Measurements from ENCODE around the gene CFAP97D1.

Gene CFAP97D1

DNA sequence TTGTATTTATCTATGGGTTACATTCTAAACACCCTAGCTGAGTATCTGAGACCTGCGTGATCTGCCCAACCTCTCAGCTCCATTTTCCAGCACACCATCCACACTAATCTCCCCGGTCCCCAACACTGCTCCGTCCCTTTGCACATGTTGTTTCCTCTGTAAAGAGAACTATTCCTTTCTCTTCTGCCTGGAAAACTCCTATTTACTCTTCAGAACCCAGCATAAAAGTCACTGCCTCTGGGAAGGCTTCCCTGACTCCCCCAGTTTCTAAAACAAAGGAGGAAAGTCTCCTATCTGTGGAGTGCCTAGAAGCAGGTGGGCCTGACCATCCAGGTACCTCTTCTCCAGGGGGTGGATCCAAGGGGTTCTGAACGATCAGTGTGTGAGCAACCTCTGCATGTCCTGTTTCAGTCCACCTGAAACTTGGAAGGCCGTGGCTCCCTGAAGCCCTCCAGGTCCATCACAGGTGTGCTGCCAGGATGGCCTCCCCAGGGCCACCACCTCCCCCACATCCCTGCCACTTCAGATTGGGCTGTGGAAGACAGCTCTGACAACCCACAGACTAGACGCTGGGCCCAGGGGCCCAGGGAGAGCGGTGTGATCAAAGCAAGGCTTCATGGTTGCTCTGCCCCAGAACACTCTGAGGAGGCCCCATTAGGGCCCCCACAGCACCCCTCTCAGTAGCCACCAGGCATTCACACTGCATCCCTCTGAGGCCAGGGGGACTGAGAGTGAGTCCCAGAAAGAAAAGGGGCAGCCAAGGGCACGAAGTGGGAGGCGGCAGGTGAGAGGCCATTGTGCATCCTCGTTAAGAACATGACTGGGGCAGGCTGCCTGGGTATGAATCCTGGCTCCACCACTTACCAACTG is 32.4 kb downstream of the CFAP97D1 start:
- no peak for DNase-seq (ENCODE audit: low read depth)
- no peak overlapping the region for H3K4me3 ChIP-seq (ENCODE audit: control insufficient read depth, low read depth, low read length)
- TF ChIP-seq, protein P1, sequence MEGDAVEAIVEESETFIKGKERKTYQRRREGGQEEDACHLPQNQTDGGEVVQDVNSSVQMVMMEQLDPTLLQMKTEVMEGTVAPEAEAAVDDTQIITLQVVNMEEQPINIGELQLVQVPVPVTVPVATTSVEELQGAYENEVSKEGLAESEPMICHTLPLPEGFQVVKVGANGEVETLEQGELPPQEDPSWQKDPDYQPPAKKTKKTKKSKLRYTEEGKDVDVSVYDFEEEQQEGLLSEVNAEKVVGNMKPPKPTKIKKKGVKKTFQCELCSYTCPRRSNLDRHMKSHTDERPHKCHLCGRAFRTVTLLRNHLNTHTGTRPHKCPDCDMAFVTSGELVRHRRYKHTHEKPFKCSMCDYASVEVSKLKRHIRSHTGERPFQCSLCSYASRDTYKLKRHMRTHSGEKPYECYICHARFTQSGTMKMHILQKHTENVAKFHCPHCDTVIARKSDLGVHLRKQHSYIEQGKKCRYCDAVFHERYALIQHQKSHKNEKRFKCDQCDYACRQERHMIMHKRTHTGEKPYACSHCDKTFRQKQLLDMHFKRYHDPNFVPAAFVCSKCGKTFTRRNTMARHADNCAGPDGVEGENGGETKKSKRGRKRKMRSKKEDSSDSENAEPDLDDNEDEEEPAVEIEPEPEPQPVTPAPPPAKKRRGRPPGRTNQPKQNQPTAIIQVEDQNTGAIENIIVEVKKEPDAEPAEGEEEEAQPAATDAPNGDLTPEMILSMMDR (conservative IDR thresholded peaks at IDR 0.05; ENCODE audit: control insufficient read depth, insufficient read depth, low read depth, low read length) = no peak

DNA sequence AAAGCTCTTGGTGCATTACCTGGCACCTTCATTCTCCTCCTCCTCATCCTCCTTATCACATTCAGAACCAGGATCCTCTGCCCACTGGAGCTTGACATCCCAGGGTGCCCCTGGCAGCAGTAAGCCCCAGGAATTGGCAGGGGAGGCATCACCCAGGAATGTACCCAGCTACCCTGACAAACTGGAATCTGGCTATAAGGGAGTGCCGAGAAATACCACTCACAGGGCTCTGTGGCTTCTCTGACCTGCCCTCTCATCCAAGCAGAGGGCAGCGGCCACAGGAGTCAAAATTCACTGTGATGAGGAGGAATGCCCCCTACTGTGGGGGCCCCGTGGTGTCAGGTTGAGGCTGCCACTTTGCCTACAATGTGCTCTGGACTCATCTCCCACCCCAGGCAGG is 33.2 kb downstream of the CFAP97D1 start:
- no peak overlapping the region for H3K4me3 ChIP-seq (ENCODE audit: control insufficient read depth, low read depth, low read length)
- TF ChIP-seq, protein P1 (conservative IDR thresholded peaks at IDR 0.05; ENCODE audit: control insufficient read depth, insufficient read depth, low read depth, low read length) = no peak
- DNase-seq (ENCODE audit: low read depth) = no peak

DNA sequence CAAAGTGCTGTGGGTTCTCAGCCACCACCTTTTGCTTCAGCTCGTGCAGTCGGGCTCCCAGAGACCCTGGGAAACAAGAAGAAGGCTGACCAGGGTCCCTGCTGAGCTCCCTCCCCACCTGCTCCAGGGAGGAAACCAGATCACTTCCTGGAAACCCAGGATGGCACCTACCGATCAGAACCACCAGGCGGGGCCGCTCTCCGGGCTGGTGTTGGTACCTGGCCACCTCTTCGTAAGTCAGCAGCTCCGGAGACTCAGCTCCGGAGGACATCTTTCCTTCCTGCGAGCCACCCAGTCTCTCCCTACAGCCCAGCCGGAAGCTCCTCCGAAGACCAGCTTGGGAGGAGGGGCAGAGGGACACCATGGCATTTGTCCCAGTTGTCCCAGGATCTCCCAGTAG is 33.8 kb downstream of the CFAP97D1 start:
- no peak for DNase-seq (ENCODE audit: low read depth)
- H3K4me3 ChIP-seq (ENCODE audit: control insufficient read depth, low read depth, low read length) = no peak overlapping the region
- TF ChIP-seq, protein P1 (conservative IDR thresholded peaks at IDR 0.05; ENCODE audit: control insufficient read depth, insufficient read depth, low read depth, low read length) = no peak

DNA sequence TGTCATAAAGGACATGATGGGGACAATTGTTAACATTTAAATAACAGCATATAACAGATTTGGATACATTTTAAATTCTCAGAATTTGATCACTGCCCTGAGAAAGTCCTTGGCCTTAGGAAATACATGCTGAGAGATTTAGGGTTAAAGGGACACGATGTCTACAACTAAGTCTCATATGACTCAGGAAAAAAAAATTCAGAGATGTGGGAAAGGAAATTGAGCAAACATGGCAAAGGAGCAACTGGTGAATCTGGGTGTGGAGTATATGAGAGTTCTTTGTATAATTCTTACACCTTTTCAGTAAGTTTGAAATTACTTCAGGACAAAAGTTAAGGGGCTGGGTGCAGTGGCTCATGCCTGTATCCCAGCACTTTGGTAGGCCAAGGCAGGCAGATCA is 34.5 kb downstream of the CFAP97D1 start:
- H3K4me3 ChIP-seq (ENCODE audit: control insufficient read depth, low read depth, low read length) = no peak overlapping the region
- DNase-seq (ENCODE audit: low read depth) = peak; percentile 74
- TF ChIP-seq, protein P1 (conservative IDR thresholded peaks at IDR 0.05; ENCODE audit: control insufficient read depth, insufficient read depth, low read depth, low read length) = no peak

DNA sequence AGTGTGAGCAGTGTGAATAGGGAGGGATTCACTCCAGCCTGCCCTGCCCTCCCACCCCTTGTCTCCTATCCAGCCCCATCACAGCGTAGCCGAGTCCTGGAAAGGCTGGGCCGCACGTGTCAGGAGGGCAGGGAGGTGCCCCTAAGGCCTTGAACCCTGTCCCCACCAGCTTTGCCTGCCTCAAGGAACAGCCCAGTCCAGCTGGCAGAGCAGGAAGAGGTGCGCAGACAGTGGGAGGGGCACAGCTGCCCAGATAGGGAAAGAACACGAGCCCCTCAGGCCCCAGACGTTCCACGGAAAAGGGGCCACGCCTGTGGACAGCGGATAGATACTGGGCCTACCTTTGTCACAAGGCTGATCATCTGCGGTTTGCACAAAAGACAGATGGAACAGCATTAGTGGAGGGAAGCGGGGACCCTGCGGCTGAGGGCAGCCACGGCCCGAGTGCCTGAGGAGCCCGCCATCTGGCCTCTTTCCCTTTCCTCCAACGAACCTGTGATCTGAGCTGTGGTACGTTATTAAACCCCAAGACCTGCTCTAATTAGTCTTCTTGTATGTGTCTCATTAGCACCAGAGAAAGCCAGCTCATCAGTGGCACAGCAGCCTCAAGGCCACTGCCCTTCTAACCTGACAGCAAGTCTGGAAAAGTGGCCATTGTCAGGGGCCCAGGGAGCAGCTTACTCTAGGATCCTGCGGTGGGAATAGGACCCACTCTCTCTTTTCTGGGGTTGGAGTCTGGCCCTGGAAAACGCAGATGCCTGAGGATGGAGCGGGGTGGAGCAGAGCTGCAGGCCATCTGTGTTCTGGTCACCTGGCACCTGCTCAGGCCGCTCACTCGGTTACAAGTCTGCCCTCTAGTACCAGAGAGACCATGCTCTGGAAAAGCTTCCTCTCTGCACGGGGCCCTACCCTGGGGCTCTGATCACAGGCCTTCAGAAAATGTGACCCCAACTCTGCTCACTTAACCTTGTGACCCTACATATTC is 36.4 kb downstream of the CFAP97D1 start:
- no peak for DNase-seq (ENCODE audit: low read depth)
- TF ChIP-seq, protein P1 (conservative IDR thresholded peaks at IDR 0.05; ENCODE audit: control insufficient read depth, insufficient read depth, low read depth, low read length) = no peak
- no peak overlapping the region for H3K4me3 ChIP-seq (ENCODE audit: control insufficient read depth, low read depth, low read length)

DNA sequence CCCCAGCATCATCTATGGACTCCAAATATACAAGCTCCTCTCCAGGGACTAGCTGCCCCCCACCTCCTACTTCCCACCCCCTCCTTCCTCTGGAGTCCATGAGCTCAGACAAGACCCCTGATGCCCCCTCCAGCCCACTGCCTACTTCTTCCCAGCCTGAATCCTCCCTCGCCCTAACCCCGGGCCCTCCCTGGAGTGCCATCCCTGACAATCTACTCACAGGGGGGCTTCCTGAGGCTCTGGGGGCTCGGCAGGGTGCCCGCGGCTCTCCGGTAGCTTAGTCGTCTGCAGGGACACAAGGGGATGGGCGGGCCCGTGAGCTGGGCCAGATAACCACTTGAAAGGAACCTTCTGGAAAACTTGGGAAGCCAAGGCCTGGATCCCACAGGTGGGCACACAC is 37.6 kb downstream of the CFAP97D1 start:
- TF ChIP-seq, protein P1 (conservative IDR thresholded peaks at IDR 0.05; ENCODE audit: control insufficient read depth, insufficient read depth, low read depth, low read length) = no peak
- DNase-seq (ENCODE audit: low read depth) = no peak
- H3K4me3 ChIP-seq (ENCODE audit: control insufficient read depth, low read depth, low read length) = no peak overlapping the region
